GM18499 (cell line): ENCODE data around the gene TCF7L2.

ENCODE experiments used
- ATAC-seq: cut with Tn5 transposase; IDR thresholded peaks from one replicate; pipeline ENCODE4 v1.9.1; 2021; ENCODE audit warnings: moderate number of reproducible peaks; ENCODE audit not compliant: insufficient read depth, unreplicated experiment

The TCF7L2 gene

GRCh38 chr10:113111900-113112853 is 162.1 kb downstream of the TCF7L2 start:
- ATAC-seq = no peak

- no peak for ATAC-seq
These were observed 163.2 kb downstream of the TCF7L2 start for GRCh38 chr10:113113241-113113640.

- ATAC-seq = no peak
These were observed 163.9 kb downstream of the TCF7L2 start for GRCh38 chr10:113113918-113114317.

DNA sequence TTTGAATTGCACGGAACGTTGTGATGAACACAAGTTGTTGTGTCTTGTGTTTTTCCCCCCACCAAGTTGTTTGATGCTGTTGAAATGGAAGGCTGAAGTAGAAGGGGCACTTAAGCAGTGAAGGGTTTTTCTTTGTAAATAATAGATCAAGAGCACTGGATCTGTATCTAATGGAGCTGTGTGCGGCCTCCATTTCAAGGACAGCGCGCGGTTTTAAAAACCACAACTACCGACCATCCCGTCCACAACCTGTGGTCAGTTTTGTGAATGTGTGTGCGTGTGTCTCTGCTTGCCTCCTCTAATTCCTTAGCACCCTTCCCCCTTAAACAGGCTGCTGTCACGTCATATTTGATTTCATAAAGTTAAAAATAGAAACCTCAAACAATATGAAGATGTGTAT is 165.5 kb downstream of the TCF7L2 start:
- ATAC-seq = no peak

DNA sequence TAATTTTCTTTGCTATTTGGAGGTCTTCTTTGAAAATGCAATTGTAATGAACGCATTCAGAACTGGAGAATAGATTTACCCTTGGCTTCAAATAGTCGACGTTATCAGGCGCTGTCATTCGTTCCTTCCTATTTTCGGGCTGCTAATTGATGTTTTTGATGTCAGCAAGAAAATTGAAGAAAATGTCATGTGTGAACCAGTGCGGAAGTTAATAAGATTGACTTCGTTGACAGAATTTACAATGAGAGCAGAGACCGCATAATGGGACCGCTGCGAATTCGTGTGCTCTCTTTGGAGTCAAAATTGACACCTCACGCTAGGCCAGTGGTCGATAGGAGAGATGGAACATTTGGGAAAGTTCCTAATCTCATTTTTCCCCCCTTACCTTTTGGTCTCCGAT is 168.8 kb downstream of the TCF7L2 start:
- ATAC-seq = no peak

- no peak for ATAC-seq
These were observed 169.8 kb downstream of the TCF7L2 start for GRCh38 chr10:113119801-113120200.

GRCh38 chr10:113121153-113121552 is 171.1 kb downstream of the TCF7L2 start:
- ATAC-seq = no peak

DNA sequence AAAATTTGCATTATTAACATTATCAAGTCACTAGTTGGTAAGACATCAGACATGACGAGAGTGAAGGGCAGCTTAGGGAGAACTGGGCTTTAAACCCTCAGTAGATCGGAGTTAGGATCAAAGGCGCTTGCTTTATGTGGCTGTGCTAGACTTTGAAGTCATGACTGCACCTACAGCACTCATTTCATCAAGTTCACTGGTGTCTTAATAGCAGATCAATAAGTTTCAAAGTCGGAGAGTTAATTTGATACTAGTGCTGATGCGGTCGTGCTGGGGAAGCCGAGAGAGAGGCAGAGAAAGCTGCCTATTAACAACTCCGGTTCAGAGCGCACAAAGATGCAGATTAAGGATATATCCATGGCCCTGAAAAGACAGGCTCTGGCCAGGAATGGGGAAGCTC is 172.9 kb downstream of the TCF7L2 start:
- no peak for ATAC-seq

DNA sequence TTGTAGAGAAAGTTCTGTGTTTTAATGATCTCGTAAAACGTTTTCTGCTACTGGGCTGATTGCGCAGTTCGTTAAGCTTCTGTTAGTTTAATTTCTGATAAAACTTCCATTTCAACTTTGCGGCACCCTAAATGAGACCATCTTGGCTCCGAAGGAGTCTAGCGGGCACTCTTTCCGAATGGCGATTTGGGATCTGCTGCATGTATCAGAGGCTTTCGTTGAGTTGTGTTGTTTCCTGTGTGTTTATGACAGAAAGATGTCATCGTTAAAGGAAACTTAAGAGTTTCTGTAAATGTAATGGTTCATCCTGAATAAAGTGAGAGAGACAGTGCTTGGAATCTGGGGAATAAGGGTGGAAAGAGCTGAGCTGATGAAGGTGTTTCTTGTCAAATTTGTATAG is 174.7 kb downstream of the TCF7L2 start:
- no peak for ATAC-seq

DNA sequence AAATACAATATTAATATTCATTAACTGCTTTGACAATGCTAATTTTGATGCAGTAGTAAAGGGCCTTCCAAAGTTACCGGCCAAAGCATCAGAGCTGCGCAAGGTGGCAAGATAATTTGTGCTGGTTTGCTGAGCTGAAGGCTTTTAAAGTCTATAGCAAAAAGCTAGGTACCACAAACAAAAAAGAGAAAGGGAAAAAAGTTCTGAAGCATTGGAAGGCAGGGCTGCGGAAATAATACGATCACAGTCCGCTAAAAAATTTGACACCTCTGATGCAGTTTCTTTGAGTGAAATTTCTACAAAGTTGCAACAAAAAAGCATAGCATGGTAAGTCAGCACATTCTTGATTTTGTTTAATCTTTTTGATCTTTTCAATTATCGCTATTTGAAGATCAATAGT is 175.6 kb downstream of the TCF7L2 start:
- no peak for ATAC-seq

GRCh38 chr10:113126229-113127201 is 176.5 kb downstream of the TCF7L2 start:
- no peak for ATAC-seq

- no peak for ATAC-seq
These were observed 177.3 kb downstream of the TCF7L2 start for GRCh38 chr10:113127261-113127900.

GRCh38 chr10:113127901-113128283 is 177.8 kb downstream of the TCF7L2 start:
- no peak for ATAC-seq

GRCh38 chr10:113128450-113129070 is 178.5 kb downstream of the TCF7L2 start:
- no peak for ATAC-seq

- no peak for ATAC-seq
These were observed 179.1 kb downstream of the TCF7L2 start for GRCh38 chr10:113129117-113129516.

- no peak for ATAC-seq
These were observed 180.1 kb downstream of the TCF7L2 start for GRCh38 chr10:113130014-113130641.

- ATAC-seq = no peak
These were observed 181.7 kb downstream of the TCF7L2 start for GRCh38 chr10:113131613-113132261.

DNA sequence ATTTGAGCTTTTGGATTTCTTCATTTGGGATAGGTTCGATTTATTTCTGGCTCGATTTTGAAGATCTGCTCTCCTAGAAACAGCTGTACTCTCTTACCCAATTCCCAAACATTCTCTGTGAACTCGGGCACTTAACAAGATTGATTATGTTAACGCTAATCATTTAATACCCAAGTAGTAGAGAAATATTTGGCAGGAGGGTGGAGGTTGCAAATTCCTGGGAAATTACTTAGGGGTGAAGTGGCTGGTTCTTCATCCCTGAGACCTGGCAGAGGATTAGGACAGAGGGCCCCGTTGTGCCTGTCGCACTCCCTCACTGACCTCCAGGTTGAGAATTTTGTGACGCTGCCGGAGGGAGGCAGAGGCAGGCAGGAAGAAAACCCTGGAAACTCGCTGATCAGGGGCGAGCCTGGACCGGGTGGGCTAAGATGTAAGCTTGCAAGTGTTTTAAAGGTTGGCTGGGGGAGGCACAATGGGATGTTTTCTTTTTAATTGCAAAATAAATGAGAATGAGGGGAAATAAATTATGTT is 182.6 kb downstream of the TCF7L2 start:
- no peak for ATAC-seq
